Mesendoderm (in vitro differentiated cells): ENCODE data around the gene MKRN2OS.
A peak's percentile ranks its signal among the peaks of the same experiment; 100 is the strongest.

ENCODE experiments used
- DNase-seq: peaks from one replicate; pipeline ENCODE4 v3.0.0; 2013
- H2AK5ac ChIP-seq: 2 replicates; pipeline ENCODE4 v1.6.1; 2013; ENCODE audit warnings: low read length, inconsistent platforms
- H2BK120ac ChIP-seq: 2 replicates; pipeline ENCODE4 v1.6.1; 2013; ENCODE audit warnings: low read depth, mild to moderate bottlenecking, low read length, moderate library complexity, mixed read lengths
- H2BK15ac ChIP-seq: replicated peaks from 2 replicates; pipeline ENCODE4 v1.6.1; 2013; ENCODE audit warnings: low read depth, mild to moderate bottlenecking, moderate library complexity
- H2BK5ac ChIP-seq: 2 replicates; pipeline ENCODE4 v1.6.1; 2013; ENCODE audit warnings: low read length, inconsistent platforms
- H3K18ac ChIP-seq: 2 replicates; pipeline ENCODE4 v1.6.1; 2013; ENCODE audit warnings: mild to moderate bottlenecking, low read length, mixed read lengths
- H3K23ac ChIP-seq: one replicate; pipeline ENCODE4 v1.6.1; 2013; ENCODE audit warnings: low read length
- H3K27ac ChIP-seq: 2 replicates; pipeline ENCODE4 v1.5.1; 2013; ENCODE audit warnings: low read depth, mild to moderate bottlenecking, inconsistent platforms, low read length, moderate library complexity
- H3K27me3 ChIP-seq: 2 replicates; pipeline ENCODE4 v1.6.1; 2013; ENCODE audit warnings: low read length, control low read depth, mild to moderate bottlenecking, inconsistent platforms; ENCODE audit not compliant: insufficient read depth, poor library complexity
- H3K36me3 ChIP-seq: 2 replicates; pipeline ENCODE4 v1.6.1; 2013; ENCODE audit warnings: low read length, inconsistent platforms; ENCODE audit not compliant: control insufficient read depth, insufficient read depth
- H3K4ac ChIP-seq: one replicate; pipeline ENCODE4 v1.6.1; 2013; ENCODE audit warnings: low read depth, mild to moderate bottlenecking, low read length, moderate library complexity
- H3K4me1 ChIP-seq: 2 replicates; pipeline ENCODE4 v1.6.1; 2013; ENCODE audit warnings: low read depth, low read length, inconsistent platforms; ENCODE audit not compliant: control insufficient read depth
- H3K4me2 ChIP-seq: 2 replicates; pipeline ENCODE4 v1.6.1; 2013; ENCODE audit warnings: low read length
- H3K4me3 ChIP-seq: 2 replicates; pipeline ENCODE4 v1.5.1; 2013; ENCODE audit warnings: mild to moderate bottlenecking, low read length
- H3K56ac ChIP-seq: one replicate; pipeline ENCODE4 v1.6.1; 2013; ENCODE audit warnings: low read length
- H3K79me1 ChIP-seq: 2 replicates; pipeline ENCODE4 v1.6.1; 2013; ENCODE audit warnings: low read length, inconsistent platforms
- H3K79me2 ChIP-seq: 2 replicates; pipeline ENCODE4 v1.6.1; 2013; ENCODE audit warnings: mild to moderate bottlenecking, low read length; ENCODE audit not compliant: control insufficient read depth, insufficient read depth
- H3K9ac ChIP-seq: 2 replicates; pipeline ENCODE4 v1.6.1; 2013; ENCODE audit warnings: low read length, inconsistent platforms
- H4K5ac ChIP-seq: one replicate; pipeline ENCODE4 v1.6.1; 2013; ENCODE audit warnings: low read length
- H4K8ac ChIP-seq: one replicate; pipeline ENCODE4 v1.6.1; 2013; ENCODE audit warnings: low read depth, mild to moderate bottlenecking, control low read depth, low read length, moderate library complexity
- whole genome bisulfite sequencing: extraction: QIAGEN DNeasy Blood & Tissue Kit; methylation state at CpG from one replicate; pipeline ENCODE4 v1.1.7; 2013; ENCODE audit warnings: low lambda C conversion rate, missing lambda C conversion rate; ENCODE audit not compliant: insufficient coverage; ENCODE audit errors: extremely low coverage; 5-methylcytosine and 5-hydroxymethylcytosine counted together

The MKRN2OS gene

GRCh38 chr3:12561397-12561796 lies 16.1 kb upstream of the MKRN2OS start:
- Histone ChIP-seq H3K79me1 (peaks cover 18% of the 10 kb centered on the region), H3K27ac (no peak overlapping the region), H2BK15ac (no peak overlapping the region), H2BK5ac (no peak overlapping the region), H3K79me2 (peaks cover 71% of the 10 kb centered on the region), H3K36me3 (no peaks in the 10 kb centered on the region), H2AK5ac (no peak overlapping the region), H3K18ac (no peak overlapping the region), H3K23ac (no peak overlapping the region), H3K9ac (no peak overlapping the region), H2BK120ac (no peak overlapping the region), H3K56ac (no peak overlapping the region), H3K4me3 (no peak overlapping the region), H3K27me3 (no peaks in the 10 kb centered on the region), H3K4me1 (peaks cover 2% of the 10 kb centered on the region), H3K4ac (no peak overlapping the region), H4K5ac (no peak overlapping the region), H3K4me2 (no peak overlapping the region), H4K8ac (no peak overlapping the region)
- DNase-seq: no peak
- no CpG with 5 or more reads among the region's 2 CpGs for WGBS

GRCh38 chr3:12560505-12561190 lies 15.3 kb upstream of the MKRN2OS start:
- H3K27me3 ChIP-seq: no peaks in the 10 kb centered on the region
- H3K79me1 ChIP-seq: peaks cover 14% of the 10 kb centered on the region
- DNase-seq: no peak
- WGBS: no CpG with 5 or more reads among the region's 5 CpGs
- peaks cover 2% of the 10 kb centered on the region for H3K4me1 ChIP-seq
- no peak overlapping the region for H2BK15ac ChIP-seq
- no peak overlapping the region for H3K9ac ChIP-seq
- no peak overlapping the region for H4K5ac ChIP-seq
- H3K36me3 ChIP-seq: no peaks in the 10 kb centered on the region
- H3K18ac ChIP-seq: no peak overlapping the region
- H2AK5ac ChIP-seq: no peak overlapping the region
- H3K79me2 ChIP-seq: peaks cover 66% of the 10 kb centered on the region
- no peak overlapping the region for H3K4ac ChIP-seq
- no peak overlapping the region for H3K4me3 ChIP-seq
- H3K4me2 ChIP-seq: no peak overlapping the region
- H3K56ac ChIP-seq: no peak overlapping the region
- H2BK120ac ChIP-seq: no peak overlapping the region
- H3K23ac ChIP-seq: no peak overlapping the region
- no peak overlapping the region for H3K27ac ChIP-seq
- H2BK5ac ChIP-seq: no peak overlapping the region
- no peak overlapping the region for H4K8ac ChIP-seq

DNA sequence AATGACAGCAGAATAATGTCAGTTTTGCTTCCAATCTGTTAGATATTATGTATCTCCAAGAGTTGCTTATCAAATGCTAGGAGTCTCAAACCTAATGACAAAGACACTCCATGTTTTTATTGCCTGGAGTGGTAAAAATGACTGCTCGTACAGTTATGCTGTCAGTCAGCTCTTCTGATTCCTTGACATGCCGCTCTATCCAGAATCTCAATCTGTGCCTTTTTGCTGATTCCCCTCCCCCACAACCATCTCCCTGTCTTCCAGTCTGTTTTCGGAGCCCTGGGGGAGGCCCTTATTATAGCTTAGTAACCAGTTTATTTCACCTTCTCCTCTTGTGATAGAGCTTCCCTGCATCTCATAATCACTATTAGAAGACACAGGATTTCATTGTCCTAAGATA lies 14.2 kb upstream of the MKRN2OS start:
- no peak overlapping the region for H2BK15ac ChIP-seq
- no peak overlapping the region for H3K9ac ChIP-seq
- H2BK120ac ChIP-seq: no peak overlapping the region
- no peak overlapping the region for H4K5ac ChIP-seq
- H4K8ac ChIP-seq: no peak overlapping the region
- H3K79me1 ChIP-seq: peaks cover 10% of the 10 kb centered on the region
- H3K27me3 ChIP-seq: no peaks in the 10 kb centered on the region
- H3K4me3 ChIP-seq: no peak overlapping the region
- H3K23ac ChIP-seq: no peak overlapping the region
- peaks cover 2% of the 10 kb centered on the region for H3K4me1 ChIP-seq
- H3K36me3 ChIP-seq: no peaks in the 10 kb centered on the region
- no peak overlapping the region for H3K4me2 ChIP-seq
- no peak overlapping the region for H3K56ac ChIP-seq
- peaks cover 56% of the 10 kb centered on the region for H3K79me2 ChIP-seq
- H3K18ac ChIP-seq: no peak overlapping the region
- no peak overlapping the region for H2BK5ac ChIP-seq
- DNase-seq: no peak
- no peak overlapping the region for H3K4ac ChIP-seq
- WGBS: no CpG with 5 or more reads among the region's 3 CpGs
- H2AK5ac ChIP-seq: no peak overlapping the region
- H3K27ac ChIP-seq: no peak overlapping the region

GRCh38 chr3:12558706-12559105 lies 13.4 kb upstream of the MKRN2OS start:
- Histone ChIP-seq H3K36me3 (no peaks in the 10 kb centered on the region), H3K27ac (no peak overlapping the region), H3K23ac (peak overlapping the region; percentile 7), H3K4ac (no peak overlapping the region), H3K4me3 (no peak overlapping the region), H4K8ac (no peak overlapping the region), H2BK120ac (no peak overlapping the region), H3K9ac (peak overlapping the region; percentile 8), H2AK5ac (no peak overlapping the region), H3K4me2 (no peak overlapping the region), H2BK15ac (no peak overlapping the region), H3K79me2 (peaks cover 54% of the 10 kb centered on the region), H3K4me1 (peaks cover 2% of the 10 kb centered on the region), H3K79me1 (peaks cover 10% of the 10 kb centered on the region), H3K18ac (no peak overlapping the region), H3K56ac (no peak overlapping the region), H3K27me3 (no peaks in the 10 kb centered on the region), H4K5ac (no peak overlapping the region), H2BK5ac (no peak overlapping the region)
- WGBS: no CpG with 5 or more reads among the region's 4 CpGs
- DNase-seq: peak; percentile 28

- no peak overlapping the region for H2BK5ac ChIP-seq
- H2AK5ac ChIP-seq: no peak overlapping the region
- no peak overlapping the region for H3K23ac ChIP-seq
- H3K9ac ChIP-seq: peak overlapping the region; percentile 90
- H2BK15ac ChIP-seq: no peak overlapping the region
- H2BK120ac ChIP-seq: no peak overlapping the region
- no peak overlapping the region for H3K4ac ChIP-seq
- peak overlapping the region; percentile 63 for H3K4me2 ChIP-seq
- H4K8ac ChIP-seq: no peak overlapping the region
- peak overlapping the region; percentile 45 for H3K18ac ChIP-seq
- peaks cover 48% of the 10 kb centered on the region for H3K79me2 ChIP-seq
- peak overlapping the region; percentile 84 for H3K4me3 ChIP-seq
- no peak for DNase-seq
- H3K27ac ChIP-seq: peak overlapping the region; percentile 93
- peak overlapping the region; percentile 98 for H3K56ac ChIP-seq
- no peak overlapping the region for H4K5ac ChIP-seq
- no peaks in the 10 kb centered on the region for H3K27me3 ChIP-seq
- no CpG with 5 or more reads among the region's 18 CpGs for WGBS
- H3K4me1 ChIP-seq: peaks cover 2% of the 10 kb centered on the region
- H3K79me1 ChIP-seq: peaks cover 10% of the 10 kb centered on the region
- H3K36me3 ChIP-seq: no peaks in the 10 kb centered on the region
Measured at GRCh38 chr3:12557473-12558100, 12.3 kb upstream of the MKRN2OS start.
